Putamen (tissue), 1 donor: ENCODE results near the gene PSG1.
A peak's percentile ranks its signal among the peaks of the same experiment; 100 is the strongest.
"Not testable (repeated sequence)": the region's sequence is repeated elsewhere in the genome, so short reads cannot be mapped to it uniquely, and the experiment has no call there.

Experiments used
- DNase-seq: peaks from one replicate; pipeline ENCODE4 v3.0.0-alpha.2; 2016; ENCODE audit warnings: low spot score

PSG1 gene

DNA sequence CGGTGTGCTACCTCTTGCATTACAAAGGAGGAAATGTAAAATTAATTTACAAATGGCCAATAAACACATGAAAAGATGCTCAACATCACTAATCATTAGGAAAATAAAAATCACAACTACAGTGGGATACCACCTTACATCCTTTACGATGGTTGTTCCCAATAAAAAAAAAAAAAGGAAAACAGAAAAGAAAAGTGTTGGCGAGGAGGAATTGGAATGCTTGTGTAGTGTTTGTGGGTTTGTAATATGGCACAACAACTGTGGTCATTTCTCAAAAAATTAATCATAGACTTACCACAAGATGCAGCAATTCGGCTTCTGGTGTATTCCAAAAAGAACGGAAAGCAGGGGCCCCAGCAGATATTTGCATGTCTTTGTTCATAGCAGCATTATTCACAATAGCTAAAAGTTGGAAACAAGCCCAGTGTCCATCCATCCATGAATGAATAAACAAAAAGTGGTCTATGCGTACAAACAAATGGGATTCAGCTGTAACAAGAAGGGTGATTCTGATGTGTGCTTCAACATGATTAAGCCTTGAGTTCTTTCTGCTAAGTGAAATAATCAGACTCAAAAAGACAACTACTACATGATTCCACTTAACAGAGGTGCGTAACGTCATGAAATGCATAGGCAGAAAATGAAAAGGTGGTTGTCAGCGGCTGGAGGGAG lies 58.1 kb downstream of the PSG1 start:
- peak; percentile 88 for DNase-seq

DNA sequence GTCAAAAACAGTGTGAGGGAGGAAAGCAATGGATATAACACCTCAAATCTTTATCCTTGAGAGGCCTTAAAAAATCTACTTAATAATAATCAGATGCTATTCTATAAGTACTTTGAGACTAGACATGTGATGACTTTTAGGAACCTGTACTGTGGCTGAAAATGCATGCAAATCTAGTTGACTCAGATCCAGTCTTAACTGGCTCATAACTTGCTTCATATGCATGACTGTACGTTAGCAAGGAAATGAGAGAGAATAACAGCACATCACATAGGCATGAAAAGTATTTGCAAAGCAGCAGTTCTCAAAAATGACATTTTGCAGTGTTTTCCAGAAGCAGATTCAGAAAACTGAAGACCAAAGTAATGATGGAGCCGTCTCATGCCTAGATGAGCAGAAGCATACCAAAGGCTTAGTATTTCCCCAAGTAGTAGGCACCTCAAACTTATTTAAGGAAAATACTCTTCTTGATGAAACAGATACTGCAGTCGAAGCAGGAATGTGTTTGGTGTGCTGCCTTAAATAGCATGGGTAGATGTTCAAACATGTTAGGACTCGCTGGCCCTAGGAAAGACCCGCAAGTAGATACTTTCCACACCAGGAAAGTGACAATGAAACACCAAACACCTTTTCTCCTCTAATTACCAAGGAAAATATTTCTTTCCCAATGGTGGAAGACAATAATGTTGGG lies 59.4 kb downstream of the PSG1 start:
- not testable (repeated sequence) for DNase-seq

DNA sequence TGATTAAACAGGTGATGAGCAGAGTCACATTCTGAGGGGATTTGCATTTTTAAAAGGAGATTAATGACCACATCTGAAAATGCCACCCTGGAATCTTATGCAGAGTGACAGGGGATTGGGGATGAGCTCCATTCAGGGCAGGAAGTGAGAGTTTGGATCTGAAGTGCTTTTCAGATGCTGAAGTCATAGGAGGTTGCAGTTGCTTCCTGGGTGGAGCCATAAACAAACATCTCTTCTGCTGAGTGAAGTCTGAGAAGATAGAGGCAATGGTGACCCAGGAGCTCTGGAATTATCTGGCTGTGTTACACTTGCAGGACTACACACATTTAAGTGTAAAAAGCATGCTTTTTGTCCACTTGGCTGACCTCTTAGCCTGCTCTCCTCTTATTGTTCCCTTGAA lies 62.6 kb downstream of the PSG1 start:
- DNase-seq = no peak
